HEK293T (cell line): Measurements from ENCODE around the gene MUCL3.

Experiments used
- CTCF ChIA-PET: fragments of 350-600 bp; formaldehyde crosslinking; extraction: SDS; loops from one replicate; lab custom pipeline; 2021; ENCODE audit warnings: antibody characterized with exemption, inconsistent platforms; lab: Yijun Ruan, JAX
- POLR2A ChIA-PET: fragments of 350-600 bp; formaldehyde crosslinking; extraction: SDS; loops from one replicate; lab custom pipeline; 2020; ENCODE audit warnings: antibody characterized with exemption, inconsistent platforms; lab: Yijun Ruan, JAX
- DNase-seq: peaks from one replicate; pipeline ENCODE4 v3.0.0; 2012; ENCODE audit warnings: mixed read lengths; ENCODE audit errors: extremely low spot score
- ARNT ChIP-seq: fragments of 450-650 bp; IDR thresholded peaks from 2 replicates; pipeline ENCODE4 v1.6.1; 2017; ENCODE audit warnings: mild to moderate bottlenecking
- BHLHE40 ChIP-seq: fragments of 450-650 bp; IDR thresholded peaks from 2 replicates; pipeline ENCODE4 v1.6.1; 2016; ENCODE audit warnings: mild to moderate bottlenecking, moderate library complexity, borderline replicate concordance
- CTBP1 ChIP-seq: fragments of 450-650 bp; IDR thresholded peaks from 2 replicates; pipeline ENCODE4 v1.6.1; 2016; ENCODE audit warnings: borderline replicate concordance
- ELF4 ChIP-seq: fragments of 450-650 bp; IDR thresholded peaks from 2 replicates; pipeline ENCODE4 v1.6.1; 2017; ENCODE audit warnings: antibody characterized with exemption
- FOXA1 ChIP-seq: fragments of 450-650 bp; IDR thresholded peaks from 2 replicates; pipeline ENCODE4 v1.6.1; 2016; ENCODE audit warnings: mild to moderate bottlenecking
- FOXK2 ChIP-seq: fragments of 450-650 bp; IDR thresholded peaks from 2 replicates; pipeline ENCODE4 v1.6.1; 2016; ENCODE audit warnings: mild to moderate bottlenecking
- FOXM1 ChIP-seq: fragments of 450-650 bp; IDR thresholded peaks from 2 replicates; pipeline ENCODE4 v1.6.1; 2017; ENCODE audit warnings: mild to moderate bottlenecking, borderline replicate concordance
- HDGF ChIP-seq: fragments of 450-650 bp; IDR thresholded peaks from 2 replicates; pipeline ENCODE4 v1.6.1; 2017; ENCODE audit warnings: antibody characterized with exemption, borderline replicate concordance
- L3MBTL2 ChIP-seq: fragments of 450-650 bp; conservative IDR thresholded peaks from 2 replicates; pipeline ENCODE4 v1.6.1; 2016; ENCODE audit warnings: mild to moderate bottlenecking
- LEF1 ChIP-seq: fragments of 450-650 bp; IDR thresholded peaks from 2 replicates; pipeline ENCODE4 v1.6.1; 2017; ENCODE audit warnings: mild to moderate bottlenecking, borderline replicate concordance
- NFRKB ChIP-seq: fragments of 450-650 bp; IDR thresholded peaks from 2 replicates; pipeline ENCODE4 v1.6.1; 2016; ENCODE audit warnings: mild to moderate bottlenecking, moderate library complexity
- PKNOX1 ChIP-seq: fragments of 450-650 bp; IDR thresholded peaks from 2 replicates; pipeline ENCODE4 v1.6.1; 2016
- SP1 ChIP-seq: fragments of 450-650 bp; IDR thresholded peaks from 2 replicates; pipeline ENCODE4 v1.6.1; 2017
- SUZ12 ChIP-seq: fragments of 450-650 bp; IDR thresholded peaks from 2 replicates; pipeline ENCODE4 v1.6.1; 2016; ENCODE audit warnings: mild to moderate bottlenecking
- TARDBP ChIP-seq: fragments of 450-650 bp; IDR thresholded peaks from 2 replicates; pipeline ENCODE4 v1.6.1; 2016
- ZNF384 ChIP-seq: fragments of 450-650 bp; IDR thresholded peaks from 2 replicates; pipeline ENCODE4 v1.6.1; 2016

The MUCL3 gene

GRCh38 chr6:30979690-30980089 lies 38.9 kb downstream of the MUCL3 start:
- ChIA-PET CTCF (no interaction called here), POLR2A (no interaction called here)
- TF ChIP-seq FOXA1 (no peak), CTBP1 (no peak), PKNOX1 (no peak), BHLHE40 (no peak), ZNF384 (no peak), HDGF (no peak), TARDBP (no peak), ELF4 (no peak), LEF1 (no peak), NFRKB (no peak)
- DNase-seq: no peak

- TF ChIP-seq NFRKB: no peak
- no peak for TF ChIP-seq BHLHE40
- TF ChIP-seq L3MBTL2: 0 out of 2 replicates have a peak, but pooled peaks have one; percentile 27
- no peak for TF ChIP-seq ARNT
- TF ChIP-seq CTBP1: no peak
- TF ChIP-seq LEF1: no peak
- peak; percentile 64 for DNase-seq
- CTCF ChIA-PET: interaction anchor here (0.8 to 1.6 kb wide), 4 partner anchors 9 to 66 kb away, joined by 3 to 5 read pairs (median 4); no protein-coding TSS in a partner anchor
- POLR2A ChIA-PET: interaction anchor here (0.8 to 1.2 kb wide), 4 partner anchors 21 to 369 kb away, joined by 3 to 8 read pairs (median 4); partner anchors contain the start of gene VARS2
Measured at GRCh38 chr6:30981942-30982772, 41.4 kb downstream of the MUCL3 start.

GRCh38 chr6:30983439-30983838 lies 42.7 kb downstream of the MUCL3 start, which contains the start of gene MUC21:
Gene MUC21 (plus strand): TSS chr6:30983718. CDS start chr6:30983959, 241 bp downstream.
- no peak for DNase-seq
- POLR2A ChIA-PET: no interaction called here
- TF ChIP-seq FOXA1: no peak
- TF ChIP-seq ELF4: no peak
- no peak for TF ChIP-seq HDGF
- TF ChIP-seq SP1: no peak
- TF ChIP-seq FOXM1: no peak
- TF ChIP-seq FOXK2: no peak
- no peak for TF ChIP-seq ARNT
- TF ChIP-seq BHLHE40: no peak
- no peak for TF ChIP-seq LEF1
- TF ChIP-seq TARDBP: no peak
- no peak for TF ChIP-seq ZNF384
- TF ChIP-seq PKNOX1: no peak
- TF ChIP-seq CTBP1: no peak
- no peak for TF ChIP-seq L3MBTL2
- TF ChIP-seq SUZ12: no peak
- no peak for TF ChIP-seq NFRKB
- CTCF ChIA-PET: no interaction called here

- ChIA-PET CTCF (no interaction called here), POLR2A (no interaction called here)
- DNase-seq: no peak
- no peak for TF ChIP-seq SP1
- TF ChIP-seq ZNF384: no peak
- no peak for TF ChIP-seq FOXA1
- no peak for TF ChIP-seq HDGF
- TF ChIP-seq FOXM1: no peak
- TF ChIP-seq FOXK2: no peak
- TF ChIP-seq BHLHE40: no peak
- no peak for TF ChIP-seq TARDBP
- TF ChIP-seq L3MBTL2: no peak
- TF ChIP-seq ELF4: no peak
- no peak for TF ChIP-seq NFRKB
- TF ChIP-seq LEF1: no peak
- TF ChIP-seq SUZ12: no peak
- no peak for TF ChIP-seq ARNT
Measured at GRCh38 chr6:30985490-30985889, 44.7 kb downstream of the MUCL3 start.

GRCh38 chr6:30987304-30987703 lies 46.5 kb downstream of the MUCL3 start:
- CTCF ChIA-PET: interaction anchor here (0.9 kb wide), 1 partner anchor 82 kb away, joined by 3 read pairs; no protein-coding TSS in a partner anchor
- TF ChIP-seq FOXK2 (no peak), FOXM1 (no peak), NFRKB (no peak), CTBP1 (no peak), LEF1 (no peak), ARNT (no peak)
- no peak for DNase-seq
- POLR2A ChIA-PET: no interaction called here

GRCh38 chr6:30988209-30988825 lies 47.5 kb downstream of the MUCL3 start:
- TF ChIP-seq FOXM1 (no peak), TARDBP (no peak), HDGF (no peak), NFRKB (no peak), SP1 (no peak), ARNT (no peak), FOXA1 (no peak), FOXK2 (no peak), ELF4 (no peak), LEF1 (no peak), L3MBTL2 (no peak), SUZ12 (no peak), ZNF384 (no peak), BHLHE40 (no peak), PKNOX1 (no peak), CTBP1 (no peak)
- CTCF ChIA-PET: interaction anchor here (0.9 to 1.5 kb wide), 2 partner anchors 72 to 81 kb away, joined by 3 read pairs; no protein-coding TSS in a partner anchor
- DNase-seq: no peak
- POLR2A ChIA-PET: no interaction called here
